ENCODE measurements around the gene DZIP1L. TPM values are rescaled to one million over a fixed set of nuclear protein-coding genes. Genes with fewer than 3 reads are reported as not detected.

DZIP1L gene
- total RNA-seq, 2 donors from 2014 or later, result 32.0 to 32.5 TPM

GRCh38 chr3:138081371-138082084 lies 33.9 kb downstream of the DZIP1L start:
- Histone ChIP-seq H3K4me3 (ENCODE audit: low read length) (no peak overlapping the region), H3K4me1 (ENCODE audit: control insufficient read depth, insufficient read depth, low read length) (peaks cover 6% of the 10 kb centered on the region), H3K27ac (ENCODE audit: low read depth, low read length) (no peak overlapping the region), H3K27me3 (ENCODE audit: control insufficient read depth, insufficient read depth, low read length, poor library complexity, severe bottlenecking) (no peaks in the 10 kb centered on the region), H3K9me3 (ENCODE audit: control insufficient read depth, low read length) (no peaks in the 10 kb centered on the region), H3K9ac (ENCODE audit: extremely low read depth, low read length, poor library complexity, severe bottlenecking) (no peak overlapping the region), H3K36me3 (ENCODE audit: control insufficient read depth, insufficient read depth, low read length) (peaks cover 81% of the 10 kb centered on the region)
- Mint-ChIP-seq H3K9me3 (peaks cover 5% of the 10 kb centered on the region), H3K4me3 (no peak overlapping the region), H3K4me1 (peaks cover 18% of the 10 kb centered on the region), H3K27me3 (ENCODE audit: insufficient read depth) (no peaks in the 10 kb centered on the region), H3K27ac (no peak overlapping the region), H3K36me3 (ENCODE audit: low read depth) (peaks cover 70% of the 10 kb centered on the region)
- no peak for DNase-seq
- WGBS, 2 experiments (ENCODE audit: insufficient coverage in 1 of 2, insufficient read length in 1 of 2), result 90 to 92% methylated on average over 4 to 5 of the region's 5 CpGs
- no peak for TF ChIP-seq CTCF (conservative IDR thresholded peaks at IDR 0.05)

GRCh38 chr3:138079901-138080300 lies 35.5 kb downstream of the DZIP1L start:
- Mint-ChIP-seq H3K9me3 (peaks cover 2% of the 10 kb centered on the region), H3K4me1 (peaks cover 18% of the 10 kb centered on the region), H3K27me3 (ENCODE audit: insufficient read depth) (no peaks in the 10 kb centered on the region), H3K4me3 (no peak overlapping the region), H3K27ac (no peak overlapping the region), H3K36me3 (ENCODE audit: low read depth) (peaks cover 77% of the 10 kb centered on the region)
- no peak overlapping the region for H3K4me3 ChIP-seq (ENCODE audit: low read length)
- no peaks in the 10 kb centered on the region for H3K27me3 ChIP-seq (ENCODE audit: control insufficient read depth, insufficient read depth, low read length, poor library complexity, severe bottlenecking)
- H3K9ac ChIP-seq (ENCODE audit: extremely low read depth, low read length, poor library complexity, severe bottlenecking), result no peak overlapping the region
- H3K27ac ChIP-seq (ENCODE audit: low read depth, low read length), result no peak overlapping the region
- peaks cover 6% of the 10 kb centered on the region for H3K4me1 ChIP-seq (ENCODE audit: control insufficient read depth, insufficient read depth, low read length)
- no peaks in the 10 kb centered on the region for H3K9me3 ChIP-seq (ENCODE audit: control insufficient read depth, low read length)
- H3K36me3 ChIP-seq (ENCODE audit: control insufficient read depth, insufficient read depth, low read length), result peaks cover 86% of the 10 kb centered on the region
- WGBS, 2 experiments (ENCODE audit: insufficient coverage in 1 of 2, insufficient read length in 1 of 2), result 86 to 96% methylated on average over 3 to 5 of the region's 5 CpGs
- no peak for DNase-seq
- TF ChIP-seq CTCF (conservative IDR thresholded peaks at IDR 0.05), result no peak

GRCh38 chr3:138078901-138079344 lies 36.5 kb downstream of the DZIP1L start:
- Histone ChIP-seq H3K27me3 (ENCODE audit: control insufficient read depth, insufficient read depth, low read length, poor library complexity, severe bottlenecking) (no peaks in the 10 kb centered on the region), H3K9ac (ENCODE audit: extremely low read depth, low read length, poor library complexity, severe bottlenecking) (no peak overlapping the region), H3K27ac (ENCODE audit: low read depth, low read length) (no peak overlapping the region), H3K9me3 (ENCODE audit: control insufficient read depth, low read length) (no peaks in the 10 kb centered on the region), H3K4me3 (ENCODE audit: low read length) (no peak overlapping the region), H3K36me3 (ENCODE audit: control insufficient read depth, insufficient read depth, low read length) (peaks cover 81% of the 10 kb centered on the region), H3K4me1 (ENCODE audit: control insufficient read depth, insufficient read depth, low read length) (peaks cover 6% of the 10 kb centered on the region)
- TF ChIP-seq CTCF (conservative IDR thresholded peaks at IDR 0.05), result no peak
- no peaks in the 10 kb centered on the region for H3K27me3 Mint-ChIP-seq (ENCODE audit: insufficient read depth)
- H3K4me3 Mint-ChIP-seq, result no peak overlapping the region
- H3K36me3 Mint-ChIP-seq (ENCODE audit: low read depth), result peaks cover 76% of the 10 kb centered on the region
- WGBS, 2 experiments (ENCODE audit: insufficient coverage in 1 of 2, insufficient read length in 1 of 2), result 0% methylated on average over 1 of the region's 1 CpG; no CpG with 5 or more reads in 1 of the 2 experiments
- no peak for DNase-seq
- H3K9me3 Mint-ChIP-seq, result no peaks in the 10 kb centered on the region
- H3K27ac Mint-ChIP-seq, result no peak overlapping the region
- peaks cover 18% of the 10 kb centered on the region for H3K4me1 Mint-ChIP-seq
